ENCODE results near the gene HNRNPH1.

- no peak for TF ChIP-seq CTCF (IDR thresholded peaks at IDR 0.05; ENCODE audit: low read length)
- TF ChIP-seq EZH2 (IDR thresholded peaks at IDR 0.05; ENCODE audit: borderline replicate concordance, low read length), result no peak
Measured at GRCh38 chr5:179585941-179586401, 37.5 kb downstream of the HNRNPH1 start.

Measured in OCI-LY1 (cell line).